ENCODE measurements around the gene VPS16.

VPS16 gene

GRCh38 chr20:2840138-2840966, at the start of gene VPS16, which contains the start of gene PCED1A:
VPS16 (plus strand) TSS chr20:2840745; CDS start chr20:2840775, 30 bp downstream.
PCED1A (minus strand) TSS chr20:2840655; CDS start chr20:2839912, 743 bp downstream.
- peak; percentile 76 for DNase-seq (ENCODE audit: low spot score)

- DNase-seq (ENCODE audit: low spot score): no peak
Observed at GRCh38 chr20:2793471-2793870, 47.1 kb upstream of the VPS16 start.

GRCh38 chr20:2794202-2794748, 46.3 kb upstream of the VPS16 start:
- DNase-seq (ENCODE audit: low spot score): no peak

- DNase-seq (ENCODE audit: low spot score): no peak
Observed at GRCh38 chr20:2794866-2795447, 45.6 kb upstream of the VPS16 start.

- no peak for DNase-seq (ENCODE audit: low spot score)
Observed at GRCh38 chr20:2795451-2795850, 45.1 kb upstream of the VPS16 start.

- no peak for DNase-seq (ENCODE audit: low spot score)
Observed at GRCh38 chr20:2796011-2796660, 44.4 kb upstream of the VPS16 start.

GRCh38 chr20:2797136-2797983, 43.2 kb upstream of the VPS16 start:
- DNase-seq (ENCODE audit: low spot score): no peak

GRCh38 chr20:2798095-2798805, 42.3 kb upstream of the VPS16 start:
- no peak for DNase-seq (ENCODE audit: low spot score)

- DNase-seq (ENCODE audit: low spot score): peak; percentile 23
Observed at GRCh38 chr20:2798814-2799213, 41.7 kb upstream of the VPS16 start.

GRCh38 chr20:2799271-2799670, 41.3 kb upstream of the VPS16 start:
- no peak for DNase-seq (ENCODE audit: low spot score)

- DNase-seq (ENCODE audit: low spot score): peak; percentile 19
Observed at GRCh38 chr20:2799688-2800520, 40.6 kb upstream of the VPS16 start.

- peak; percentile 91 for DNase-seq (ENCODE audit: low spot score)
Observed at GRCh38 chr20:2800521-2801285, 39.8 kb upstream of the VPS16 start, which contains the start of gene CPXM1. CPXM1 (minus strand) TSS chr20:2800627; CDS start chr20:2800572, 55 bp downstream.

GRCh38 chr20:2801286-2801728, 39.2 kb upstream of the VPS16 start:
- DNase-seq (ENCODE audit: low spot score): no peak

- no peak for DNase-seq (ENCODE audit: low spot score)
Observed at GRCh38 chr20:2804041-2804828, 36.3 kb upstream of the VPS16 start.

GRCh38 chr20:2804852-2805688, 35.5 kb upstream of the VPS16 start:
- no peak for DNase-seq (ENCODE audit: low spot score)

- DNase-seq (ENCODE audit: low spot score): no peak
Observed at GRCh38 chr20:2805689-2806350, 34.7 kb upstream of the VPS16 start.

- no peak for DNase-seq (ENCODE audit: low spot score)
Observed at GRCh38 chr20:2806351-2806701, 34.2 kb upstream of the VPS16 start.

Data from kidney capillary endothelial cell (primary cell).